ENCODE measurements around the gene SUGP1.

Gene SUGP1

DNA sequence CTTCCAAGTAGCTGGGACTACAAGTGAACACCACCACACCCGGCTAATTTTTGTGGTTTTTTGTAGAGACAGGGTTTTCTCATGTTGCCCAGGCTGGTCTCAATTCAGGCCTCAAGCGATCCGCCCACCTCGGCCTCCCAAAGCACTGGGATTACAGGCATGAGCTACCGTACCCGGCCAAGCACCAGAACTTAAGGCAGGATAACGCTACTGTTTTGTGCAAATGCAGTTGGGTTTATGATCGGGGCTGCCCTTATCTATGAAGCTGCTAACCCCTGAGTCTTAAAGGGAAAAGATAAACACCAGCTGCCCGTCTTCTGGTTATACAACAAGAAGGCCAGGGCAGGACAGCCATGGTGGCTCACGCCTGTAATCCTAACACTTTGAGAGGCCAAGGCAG lies 34.6 kb downstream of the SUGP1 start:
- H3K9me3 ChIP-seq (ENCODE audit: insufficient read depth, low read length, severe bottlenecking): no peaks in the 10 kb centered on the region
- H3K9ac ChIP-seq (ENCODE audit: low read depth, low read length): no peak overlapping the region
- H3K36me3 ChIP-seq (ENCODE audit: insufficient read depth, low read length): peaks cover 65% of the 10 kb centered on the region
- TF ChIP-seq CTCF (IDR thresholded peaks at IDR 0.05; ENCODE audit: borderline replicate concordance, extremely low read depth, low read length, poor library complexity, severe bottlenecking) (no peak), EZH2 (IDR thresholded peaks at IDR 0.05; ENCODE audit: borderline replicate concordance, low read depth, low read length, severe bottlenecking) (no peak)
- no peak overlapping the region for H3K4me2 ChIP-seq (ENCODE audit: insufficient read depth, low read length)
- no peak overlapping the region for H3K27ac ChIP-seq (ENCODE audit: low read length)
- no peaks in the 10 kb centered on the region for H3K79me2 ChIP-seq (ENCODE audit: insufficient read depth, low read length)
- ATAC-seq (ENCODE audit: insufficient read depth, low read depth) (no peak), DNase-seq (no peak)
- H3K27me3 ChIP-seq (ENCODE audit: insufficient read depth, low read length, poor library complexity): no peaks in the 10 kb centered on the region
- H3K4me3 ChIP-seq (ENCODE audit: low read depth in 1 of 2, low read length in 2 of 2): no peak overlapping the region
- no peaks in the 10 kb centered on the region for H3K4me1 ChIP-seq (ENCODE audit: insufficient read depth, low read length)
- H2AFZ ChIP-seq (ENCODE audit: low read depth, low read length): no peak overlapping the region
- no peaks in the 10 kb centered on the region; the same call in 1 of the 2 replicates for H4K20me1 ChIP-seq (ENCODE audit: insufficient read depth, low read length)

DNA sequence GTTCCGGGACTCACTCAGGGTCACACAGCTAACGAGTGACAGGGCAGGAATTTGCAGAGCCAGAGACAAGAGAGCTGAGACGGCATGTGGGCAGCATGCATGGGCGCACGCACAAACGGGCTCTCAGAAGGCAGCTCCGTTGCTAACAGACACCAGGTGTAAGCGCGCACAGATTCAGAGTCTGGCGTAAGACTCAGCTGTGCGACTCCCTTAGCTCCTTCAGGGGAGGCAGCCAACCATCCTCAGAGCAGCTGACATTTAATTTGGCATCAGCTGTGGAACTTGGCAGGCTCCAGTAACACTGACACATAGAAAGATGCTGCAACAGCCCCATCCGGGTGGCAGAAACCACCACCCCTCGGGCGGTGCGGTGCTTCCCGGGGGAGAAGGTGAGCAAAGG lies 39.7 kb downstream of the SUGP1 start:
- H3K4me3 ChIP-seq (ENCODE audit: low read depth in 1 of 2, low read length in 2 of 2): no peak overlapping the region
- H3K9me3 ChIP-seq (ENCODE audit: insufficient read depth, low read length, severe bottlenecking): no peaks in the 10 kb centered on the region
- no peaks in the 10 kb centered on the region for H3K27me3 ChIP-seq (ENCODE audit: insufficient read depth, low read length, poor library complexity)
- H3K4me2 ChIP-seq (ENCODE audit: insufficient read depth, low read length): no peak overlapping the region
- DNase-seq (no peak), ATAC-seq (ENCODE audit: insufficient read depth, low read depth) (no peak)
- H3K9ac ChIP-seq (ENCODE audit: low read depth, low read length): no peak overlapping the region
- H3K79me2 ChIP-seq (ENCODE audit: insufficient read depth, low read length): no peaks in the 10 kb centered on the region
- H3K27ac ChIP-seq (ENCODE audit: low read length): no peak overlapping the region
- no peak overlapping the region for H2AFZ ChIP-seq (ENCODE audit: low read depth, low read length)
- peaks cover 74% of the 10 kb centered on the region for H3K36me3 ChIP-seq (ENCODE audit: insufficient read depth, low read length)
- H4K20me1 ChIP-seq (ENCODE audit: insufficient read depth, low read length): peaks cover 2% of the 10 kb centered on the region; the same call in 1 of the 2 replicates
- no peaks in the 10 kb centered on the region for H3K4me1 ChIP-seq (ENCODE audit: insufficient read depth, low read length)
- TF ChIP-seq EZH2 (IDR thresholded peaks at IDR 0.05; ENCODE audit: borderline replicate concordance, low read depth, low read length, severe bottlenecking) (no peak), CTCF (IDR thresholded peaks at IDR 0.05; ENCODE audit: borderline replicate concordance, extremely low read depth, low read length, poor library complexity, severe bottlenecking) (no peak)

- Histone ChIP-seq H3K4me1 (ENCODE audit: insufficient read depth, low read length) (no peaks in the 10 kb centered on the region), H4K20me1 (ENCODE audit: insufficient read depth, low read length) (peaks cover 6% of the 10 kb centered on the region), H3K9ac (ENCODE audit: low read depth, low read length) (no peak overlapping the region), H3K27me3 (ENCODE audit: insufficient read depth, low read length, poor library complexity) (no peaks in the 10 kb centered on the region), H3K4me3 (ENCODE audit: low read depth in 1 of 2, low read length in 2 of 2) (no peak overlapping the region), H3K79me2 (ENCODE audit: insufficient read depth, low read length) (no peaks in the 10 kb centered on the region), H3K4me2 (ENCODE audit: insufficient read depth, low read length) (no peak overlapping the region), H3K36me3 (ENCODE audit: insufficient read depth, low read length) (peaks cover 74% of the 10 kb centered on the region), H2AFZ (ENCODE audit: low read depth, low read length) (no peak overlapping the region), H3K27ac (ENCODE audit: low read length) (no peak overlapping the region), H3K9me3 (ENCODE audit: insufficient read depth, low read length, severe bottlenecking) (no peaks in the 10 kb centered on the region)
- ATAC-seq (ENCODE audit: insufficient read depth, low read depth) (no peak), DNase-seq (no peak)
- TF ChIP-seq CTCF (IDR thresholded peaks at IDR 0.05; ENCODE audit: borderline replicate concordance, extremely low read depth, low read length, poor library complexity, severe bottlenecking) (no peak), EZH2 (IDR thresholded peaks at IDR 0.05; ENCODE audit: borderline replicate concordance, low read depth, low read length, severe bottlenecking) (no peak)
Measured at GRCh38 chr19:19279853-19280252, 40.5 kb downstream of the SUGP1 start.

All from DND-41 (cell line).